HG03095 (cell line): ENCODE data around the gene CAND2.
"Not testable (repeated sequence)": the region's sequence is repeated elsewhere in the genome, so short reads cannot be mapped to it uniquely, and the experiment has no call there.

Source experiments
- ATAC-seq: cut with Tn5 transposase; IDR thresholded peaks from one replicate; pipeline ENCODE4 v1.9.1; 2021; ENCODE audit warnings: moderate library complexity; ENCODE audit not compliant: unreplicated experiment

The CAND2 gene

DNA sequence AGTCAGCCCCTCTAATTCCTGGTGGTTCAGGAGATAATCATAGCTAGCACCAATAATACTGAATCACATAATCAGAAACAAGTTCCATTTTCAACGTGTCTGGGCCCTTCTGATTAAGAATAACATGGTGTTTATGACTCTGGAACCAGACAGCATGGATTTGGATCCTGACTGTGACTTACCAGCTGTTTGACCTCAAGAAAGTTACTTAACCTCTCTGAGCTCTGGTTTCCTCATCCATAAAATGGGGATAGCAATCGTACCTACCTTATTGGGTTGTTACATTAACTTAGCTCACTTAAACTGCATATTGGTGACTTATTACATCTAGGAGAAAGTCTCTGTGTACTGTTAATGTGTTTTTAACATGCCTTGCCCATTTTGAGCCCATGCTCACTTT lies 26.7 kb upstream of the CAND2 start:
- no peak for ATAC-seq

GRCh38 chr3:12771236-12771635 lies 25.2 kb upstream of the CAND2 start:
- no peak for ATAC-seq

DNA sequence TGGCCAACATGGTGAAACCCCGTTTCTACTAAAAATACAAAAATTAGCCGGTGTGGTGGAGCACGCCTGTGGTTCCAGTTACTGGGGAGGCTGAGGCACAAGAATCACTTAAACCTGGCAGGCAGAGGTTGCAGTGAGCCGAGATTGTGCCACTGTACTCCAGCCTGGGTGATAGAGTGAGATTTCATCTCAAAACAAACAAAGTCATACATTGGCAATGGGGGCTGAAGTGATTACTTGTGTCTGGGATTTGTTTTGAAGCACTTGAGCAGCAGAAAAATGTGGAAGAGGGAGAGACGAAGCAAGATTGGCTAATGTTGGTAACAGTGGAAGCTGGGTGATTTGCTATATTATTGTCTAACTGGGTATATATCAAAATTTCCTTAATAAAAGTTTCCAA lies 24.0 kb upstream of the CAND2 start:
- ATAC-seq = no peak

DNA sequence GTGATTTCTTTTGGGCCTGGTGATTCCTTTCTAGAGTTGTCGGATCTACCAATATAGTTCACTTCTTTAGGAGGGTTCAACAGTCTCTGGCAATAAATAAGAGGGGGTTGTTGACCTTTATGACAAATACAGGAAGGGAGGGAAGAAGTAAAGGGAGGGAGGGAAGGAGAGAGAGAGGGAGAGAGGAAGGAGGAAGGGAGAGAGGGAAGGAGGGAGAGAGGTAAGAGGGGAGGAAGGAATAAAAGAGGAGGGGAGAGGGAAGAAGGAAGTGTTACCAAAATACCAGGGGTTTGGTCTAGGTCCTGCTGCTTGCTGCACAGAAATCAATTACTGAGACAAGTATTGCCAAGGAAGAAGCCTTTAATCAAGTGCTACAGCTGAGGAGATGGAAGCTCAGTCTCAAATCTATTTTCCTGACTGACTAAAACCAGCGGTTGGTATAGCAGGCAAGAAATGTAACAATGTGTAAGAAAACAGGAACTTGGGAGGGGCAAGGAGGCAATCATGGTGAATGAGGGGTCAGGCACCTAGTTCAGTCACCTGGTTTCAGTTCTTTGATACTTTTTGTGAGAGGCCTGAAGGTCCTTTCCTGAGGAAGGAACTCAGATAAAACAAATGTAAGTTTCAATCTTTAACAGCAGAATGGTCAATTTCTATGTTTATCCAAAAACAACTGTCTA lies 23.3 kb upstream of the CAND2 start:
- ATAC-seq = no peak

- no peak for ATAC-seq
Observed at GRCh38 chr3:12773710-12774086, 22.8 kb upstream of the CAND2 start.

- no peak for ATAC-seq
Observed at GRCh38 chr3:12774619-12775018, 21.9 kb upstream of the CAND2 start.

- ATAC-seq = no peak
Observed at GRCh38 chr3:12775226-12775625, 21.3 kb upstream of the CAND2 start.

DNA sequence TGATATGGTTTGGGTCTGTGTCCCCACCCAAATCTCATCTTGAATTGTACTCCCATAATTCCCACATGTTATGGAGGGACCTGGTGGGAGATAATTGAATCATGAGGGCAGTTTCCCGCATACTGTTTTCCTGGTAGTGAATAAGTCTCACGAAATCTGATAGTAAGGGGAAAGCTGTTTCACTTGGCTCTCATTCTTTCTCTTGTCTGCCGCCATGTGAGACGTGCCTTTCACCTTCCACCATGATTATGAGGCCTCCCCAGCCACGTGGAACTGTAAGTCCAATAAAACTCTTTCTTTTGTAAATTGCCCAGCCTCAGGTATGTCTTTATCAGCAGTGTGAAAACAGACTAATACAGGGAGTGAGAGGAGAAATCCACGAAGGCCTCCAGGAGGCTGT lies 20.5 kb upstream of the CAND2 start:
- not testable (repeated sequence) for ATAC-seq

- ATAC-seq = no peak
Observed at GRCh38 chr3:12777171-12777570, 19.3 kb upstream of the CAND2 start.

DNA sequence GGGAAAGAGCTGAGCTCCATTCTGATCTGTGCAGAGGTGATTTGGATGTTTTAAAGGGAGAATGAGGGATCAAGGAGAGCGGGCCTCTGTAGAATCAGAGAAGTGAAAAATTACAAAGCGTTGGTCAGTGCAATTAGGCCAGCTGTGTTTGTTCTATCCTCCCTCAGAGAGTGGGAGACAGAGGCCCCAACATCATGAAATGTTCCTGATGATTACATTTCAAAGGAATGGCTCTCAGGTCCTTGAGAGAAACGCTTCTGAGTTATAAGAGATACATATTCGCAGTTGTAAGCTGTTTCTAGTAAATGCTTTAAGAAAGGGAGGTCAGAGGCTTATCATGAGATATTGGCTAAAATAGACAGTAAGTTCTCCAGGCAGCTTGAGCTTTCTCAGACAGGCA lies 15.7 kb upstream of the CAND2 start:
- ATAC-seq = no peak

DNA sequence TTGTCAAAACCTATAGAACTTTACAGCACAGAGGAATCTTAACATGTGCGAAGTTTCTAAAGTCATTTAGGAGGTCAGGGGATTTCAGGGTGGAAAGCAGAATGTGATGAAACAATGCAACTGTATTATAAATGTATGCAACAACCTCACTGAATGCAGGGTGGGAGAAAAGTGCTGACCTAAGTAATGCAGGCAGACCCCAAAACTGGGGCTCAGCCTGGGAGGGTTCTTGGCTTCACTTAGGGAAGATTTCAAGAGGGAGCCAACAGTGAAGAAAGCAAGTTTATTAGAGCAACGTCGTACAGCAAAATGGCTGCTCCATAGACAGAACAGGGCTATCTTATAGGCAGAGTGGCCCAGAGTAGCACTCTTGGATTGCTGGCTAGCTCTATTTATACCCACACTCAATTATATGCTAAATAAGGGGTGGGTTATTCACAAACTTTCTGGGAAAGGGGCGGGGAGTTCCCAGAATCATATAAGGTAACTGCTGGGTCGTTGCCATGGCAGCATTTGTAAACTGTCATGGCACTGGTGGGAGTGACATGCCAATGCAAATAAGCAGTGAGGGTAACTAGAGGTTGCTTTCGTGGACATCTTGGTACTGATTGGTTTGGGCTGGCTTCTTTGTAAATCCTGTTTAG lies 14.2 kb upstream of the CAND2 start:
- ATAC-seq = no peak

- ATAC-seq = no peak
Observed at GRCh38 chr3:12785096-12785495, 11.4 kb upstream of the CAND2 start.

DNA sequence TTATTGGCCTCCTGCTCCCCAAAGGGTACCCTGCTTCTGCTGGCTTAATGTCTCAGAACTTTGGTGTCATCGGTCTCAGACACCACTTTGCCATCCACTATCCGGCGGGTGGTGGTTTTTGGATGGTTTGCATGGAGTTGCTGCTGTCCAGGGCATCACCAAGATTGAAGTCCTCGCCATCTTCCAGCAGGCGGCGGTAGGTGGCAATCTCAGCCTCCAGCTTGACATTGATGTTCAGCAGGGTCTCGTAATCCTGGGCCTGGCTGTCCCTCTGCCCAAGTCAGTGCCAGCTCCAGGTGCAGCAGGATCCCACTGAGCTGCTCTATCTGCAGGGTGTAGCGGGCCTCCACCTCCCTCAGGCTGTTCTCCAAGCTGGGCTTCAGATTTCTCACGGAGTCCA lies 9.1 kb upstream of the CAND2 start:
- ATAC-seq = not testable (repeated sequence)

DNA sequence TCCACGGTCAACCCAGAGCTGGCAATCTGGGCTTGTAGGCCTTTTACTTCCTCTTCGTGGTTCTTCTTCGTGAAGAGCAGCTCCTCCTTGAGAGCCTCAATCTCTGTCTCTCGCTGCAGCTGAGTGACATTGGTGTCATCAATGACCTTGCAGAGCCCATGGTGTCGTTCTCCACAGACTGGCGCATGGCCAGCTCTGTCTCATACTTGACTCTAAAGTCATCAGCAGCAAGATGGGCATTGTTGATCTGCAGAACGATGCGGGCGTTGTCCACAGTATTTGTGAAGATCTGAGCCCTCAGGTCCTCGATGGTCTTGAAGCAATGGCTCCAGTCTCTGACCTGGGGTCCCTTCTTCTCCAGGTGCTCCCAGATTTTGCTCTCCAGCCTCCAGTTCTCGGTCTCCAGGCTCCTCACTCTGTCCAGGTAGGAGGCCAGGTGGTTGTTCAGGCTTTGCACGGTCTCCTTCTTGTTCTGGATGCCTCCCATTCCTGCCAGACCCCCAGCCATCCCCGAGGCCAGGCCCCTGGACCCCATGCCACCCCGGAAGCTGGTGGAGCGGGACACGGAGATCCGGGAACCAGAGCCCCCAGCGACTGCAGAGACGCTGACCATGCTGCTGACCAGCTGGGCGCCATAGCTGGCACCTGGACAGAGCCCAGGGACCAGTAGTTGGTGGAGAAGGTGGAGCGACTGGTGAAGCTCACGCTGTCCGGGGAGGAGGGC lies 8.4 kb upstream of the CAND2 start:
- not testable (repeated sequence) for ATAC-seq

DNA sequence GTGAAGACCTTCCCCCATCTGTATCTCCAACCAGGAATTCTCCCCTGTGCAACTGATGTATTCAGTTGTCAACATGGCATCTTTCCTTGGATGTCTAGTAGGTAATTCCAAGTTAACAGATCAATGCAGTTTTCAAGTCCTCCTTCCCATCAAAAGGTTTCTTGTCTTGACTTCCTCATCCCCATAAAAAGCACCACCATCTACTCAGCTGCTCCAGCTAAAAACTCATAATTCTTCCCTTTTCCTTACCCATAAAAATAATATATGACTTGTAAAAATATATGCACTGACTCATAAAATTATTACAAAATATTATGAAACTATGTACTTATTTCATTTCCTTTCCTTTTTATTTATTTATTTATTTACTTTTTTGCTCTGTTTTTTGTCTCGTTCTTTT lies 5.0 kb upstream of the CAND2 start:
- no peak for ATAC-seq

DNA sequence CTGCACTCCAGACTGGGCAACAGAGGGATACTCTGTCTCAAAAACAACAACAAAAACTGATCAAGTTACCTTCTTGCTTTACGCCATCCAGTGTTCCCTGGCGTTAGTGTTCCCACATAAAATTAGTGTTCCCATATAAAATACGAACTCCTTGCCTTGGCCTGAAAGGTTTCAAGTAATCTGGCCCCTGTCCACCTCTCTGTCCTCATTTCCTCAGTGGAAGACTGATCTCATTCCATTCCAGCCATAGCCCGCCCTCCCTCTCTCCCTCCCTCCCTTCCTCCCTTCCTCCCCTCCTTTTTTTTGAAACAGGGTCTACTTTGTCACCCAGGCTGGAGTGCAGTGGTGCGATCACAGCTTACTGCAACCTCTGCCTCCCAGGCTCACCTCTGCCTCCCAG lies 2.8 kb upstream of the CAND2 start:
- ATAC-seq = no peak

- ATAC-seq = no peak
Observed at GRCh38 chr3:12797124-12797891, 828 bp downstream of the CAND2 start.

DNA sequence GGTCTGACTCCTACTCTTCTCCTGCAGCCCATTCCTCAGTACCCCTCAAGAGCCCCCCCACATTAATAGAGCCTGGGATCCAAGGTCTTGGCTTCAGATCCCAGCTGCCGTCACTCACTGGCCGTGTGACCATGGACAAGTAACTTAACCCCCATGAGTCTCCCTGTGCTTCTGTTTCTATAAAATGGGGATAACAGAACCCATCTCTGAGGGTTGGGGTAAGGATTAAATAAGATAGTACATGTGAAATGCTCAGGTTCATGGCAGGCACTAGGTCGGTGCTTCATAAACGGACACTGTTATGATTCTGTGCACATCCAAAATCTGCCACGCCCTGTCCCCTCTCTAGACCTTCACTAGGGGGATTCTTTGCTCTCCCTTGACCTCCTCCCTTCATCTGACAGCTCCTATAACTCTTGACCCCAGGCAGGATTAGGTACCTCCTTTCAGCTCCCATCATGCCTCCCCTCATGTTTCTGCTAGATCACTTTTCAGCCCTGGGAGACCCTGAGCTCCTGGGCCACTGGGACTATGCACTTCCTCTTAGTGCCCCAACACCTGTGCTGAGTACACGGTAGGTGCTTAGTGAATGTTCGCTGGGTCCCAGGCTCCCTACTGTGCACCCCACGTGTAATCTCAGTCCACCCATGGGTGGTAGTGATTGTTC lies 1.5 kb downstream of the CAND2 start:
- ATAC-seq = no peak

DNA sequence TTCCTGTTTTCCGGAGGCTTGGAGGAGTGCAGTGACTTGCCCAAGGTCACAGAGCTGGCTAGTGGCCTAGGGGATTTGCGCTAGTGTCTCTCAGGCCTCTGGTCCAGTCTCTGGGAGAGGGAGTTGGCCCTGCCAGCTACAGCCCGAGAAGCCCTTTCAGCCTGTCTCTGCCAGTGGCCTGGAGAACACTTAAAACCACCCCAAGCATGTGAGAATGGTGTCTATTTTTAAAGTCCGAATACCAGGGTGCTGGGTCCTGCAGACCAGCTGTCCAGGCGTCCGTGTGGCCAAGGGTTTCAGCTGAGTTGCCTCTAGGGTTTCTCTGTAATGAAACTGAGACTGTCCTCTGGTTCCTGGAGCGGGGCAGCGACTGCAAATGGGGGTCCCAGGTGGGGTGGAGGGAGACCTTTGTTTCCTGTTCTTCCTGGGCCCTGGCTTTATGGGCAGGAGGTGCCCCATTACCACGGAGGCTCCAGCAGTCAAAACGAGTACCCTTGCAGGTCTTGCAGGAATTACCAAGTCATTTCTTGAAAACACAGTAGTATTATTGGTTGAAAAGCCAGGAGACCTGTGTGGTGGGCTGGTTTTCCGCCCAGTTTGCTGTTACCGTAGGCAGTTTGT lies 2.2 kb downstream of the CAND2 start:
- no peak for ATAC-seq
